H1 (cell line): ENCODE data around the gene DEFB114. TPM values are rescaled to one million over a fixed set of nuclear protein-coding genes. Genes with fewer than 3 reads are reported as not detected.

Experiments
- CTCF ChIA-PET: fragments of 300-600 bp; sonication (Branson Sonifier 250); formaldehyde crosslinking; loops from one replicate; lab custom pipeline; 2021; ENCODE audit not compliant: partially characterized antibody; lab: Charles Lee
- POLR2A ChIA-PET: fragments of 300-600 bp; sonication (Branson Sonifier 250); formaldehyde crosslinking; loops from one replicate; lab custom pipeline; 2021; ENCODE audit warnings: inconsistent platforms; ENCODE audit not compliant: partially characterized antibody; lab: Charles Lee
- DNase-seq, 2 experiments: peaks; one replicate each; pipeline versions ENCODE4 v3.0.0 to v3.0.0-alpha.2; 2010 to 2022; ENCODE audit warnings: low spot score in 2 of 2, low read depth in 1 of 2, mixed read lengths in 1 of 2
- FAIRE-seq: peaks from 2 replicates; lab custom pipeline; 2011; peaks lifted over from hg19 to GRCh38; lab: Jason Lieb, UNC
- H2AFZ ChIP-seq: 2 replicates; pipeline ENCODE4 v1.8.1; 2012; ENCODE audit warnings: low read length, inconsistent platforms
- H2AK5ac ChIP-seq: 2 replicates; pipeline ENCODE4 v1.6.1; 2013; ENCODE audit warnings: low read depth, low read length
- H2BK120ac ChIP-seq: replicated peaks from 2 replicates; pipeline ENCODE3; 2013; ENCODE audit warnings: low read depth, low read length, inconsistent platforms
- H2BK12ac ChIP-seq: 2 replicates; pipeline ENCODE4 v1.6.1; 2013; ENCODE audit warnings: low read depth, low read length
- H2BK15ac ChIP-seq: 2 replicates; pipeline ENCODE4 v1.6.1; 2013; ENCODE audit warnings: low read length
- H2BK20ac ChIP-seq: 2 replicates; pipeline ENCODE4 v1.6.1; 2013; ENCODE audit warnings: low read length
- H2BK5ac ChIP-seq: 2 replicates; pipeline ENCODE4 v1.6.1; 2013; ENCODE audit warnings: low read depth, low read length
- H3K14ac ChIP-seq: 2 replicates; pipeline ENCODE4 v1.6.1; 2013; ENCODE audit warnings: inconsistent platforms; ENCODE audit not compliant: insufficient read length
- H3K18ac ChIP-seq: 2 replicates; pipeline ENCODE4 v1.6.1; 2013; ENCODE audit warnings: low read length; ENCODE audit errors: extremely low read depth
- H3K23ac ChIP-seq: 2 replicates; pipeline ENCODE4 v1.6.1; 2013; ENCODE audit warnings: inconsistent platforms; ENCODE audit not compliant: insufficient read length
- H3K23me2 ChIP-seq: 2 replicates; pipeline ENCODE4 v1.6.1; 2013; ENCODE audit warnings: low read depth, low read length
- H3K27ac ChIP-seq: 2 replicates; pipeline ENCODE4 v1.6.1; 2011; ENCODE audit warnings: low read depth, low read length, inconsistent platforms
- H3K27me3 ChIP-seq, 4 experiments: replicated peaks in 1 of 4; 1 replicate in 1 of 4; 2 replicates in 3 of 4; pipeline versions ENCODE4 v1.6.1 to v1.8.1; 2011 to 2013; ENCODE audit warnings: low read length in 3 of 4, mild to moderate bottlenecking in 3 of 4, inconsistent platforms in 2 of 4, mixed read lengths in 2 of 4, moderate library complexity in 1 of 4; ENCODE audit not compliant: control insufficient read depth in 3 of 4, insufficient read depth in 3 of 4; ENCODE audit errors: extremely low read depth in 1 of 4
- H3K36me3 ChIP-seq, 4 experiments: 2 replicates each; pipeline versions ENCODE4 v1.6.1 to v1.8.1; 2011 to 2013; ENCODE audit warnings: mild to moderate bottlenecking in 4 of 4, low read length in 3 of 4, moderate library complexity in 2 of 4, control low read depth in 1 of 4, inconsistent platforms in 1 of 4; ENCODE audit not compliant: insufficient read depth in 4 of 4, control insufficient read depth in 2 of 4
- H3K4ac ChIP-seq: replicated peaks from 2 replicates; pipeline ENCODE3; 2013; ENCODE audit warnings: low read length, low read depth, mixed read lengths, inconsistent platforms; ENCODE audit not compliant: insufficient read length
- H3K4me1 ChIP-seq, 4 experiments: replicated peaks in 1 of 4; 1 replicate in 1 of 4; 2 replicates in 3 of 4; pipeline versions ENCODE4 v1.6.1 to v1.8.1; 2011 to 2013; ENCODE audit warnings: low read length in 3 of 4, inconsistent platforms in 2 of 4, mixed read lengths in 1 of 4; ENCODE audit not compliant: insufficient read depth in 4 of 4, control insufficient read depth in 3 of 4
- H3K4me2 ChIP-seq, 2 experiments: 2 replicates each; pipeline versions ENCODE4 v1.6.1 to v1.8.1; 2011 to 2013; ENCODE audit warnings: low read depth in 2 of 2, low read length in 2 of 2, control low read depth in 1 of 2, inconsistent platforms in 1 of 2, mild to moderate bottlenecking in 1 of 2; ENCODE audit not compliant: insufficient read depth in 1 of 2
- H3K4me3 ChIP-seq, 4 experiments: fragments of 200-600, 300-600 bp in 1 of 4; sonication (generic), shearing (Covaris generic), sonication (Bioruptor Twin) in 1 of 4; 2 replicates each; pipeline versions ENCODE4 v1.5.1 to v1.8.1; 2011 to 2016; ENCODE audit warnings: low read length in 4 of 4, low read depth in 3 of 4, control low read depth in 2 of 4, inconsistent platforms in 2 of 4, mild to moderate bottlenecking in 2 of 4, mixed read lengths in 1 of 4, moderate library complexity in 1 of 4; ENCODE audit not compliant: insufficient read depth in 2 of 4; ENCODE audit errors: extremely low read depth in 1 of 4
- H3K56ac ChIP-seq: replicated peaks from 2 replicates; pipeline ENCODE3; 2013; ENCODE audit warnings: low read depth, mild to moderate bottlenecking, mixed read lengths, low read length, inconsistent platforms; ENCODE audit not compliant: insufficient read length
- H3K79me1 ChIP-seq: 2 replicates; pipeline ENCODE4 v1.6.1; 2013; ENCODE audit warnings: low read depth, low read length, control low read depth
- H3K79me2 ChIP-seq, 2 experiments: 2 replicates each; pipeline versions ENCODE4 v1.6.1 to v1.8.1; 2012 to 2013; ENCODE audit warnings: low read length in 2 of 2, mild to moderate bottlenecking in 2 of 2, inconsistent platforms in 1 of 2; ENCODE audit not compliant: insufficient read depth in 2 of 2, control insufficient read depth in 1 of 2
- H3K9ac ChIP-seq, 4 experiments: replicated peaks in 1 of 4; 1 replicate in 1 of 4; 2 replicates in 3 of 4; pipeline versions ENCODE4 v1.6.1 to v1.8.1; 2011 to 2013; ENCODE audit warnings: low read depth in 3 of 4, low read length in 3 of 4, control low read depth in 2 of 4, mild to moderate bottlenecking in 2 of 4, moderate library complexity in 2 of 4, inconsistent platforms in 1 of 4; ENCODE audit errors: extremely low read depth in 1 of 4
- H3K9me3 ChIP-seq, 2 experiments: 2 replicates each; pipeline versions ENCODE4 v1.6.1 to v1.8.1; 2012 to 2013; ENCODE audit warnings: mild to moderate bottlenecking in 2 of 2, moderate library complexity in 2 of 2, control low read depth in 1 of 2, inconsistent platforms in 1 of 2, low read depth in 1 of 2, low read length in 1 of 2, mixed read lengths in 1 of 2; ENCODE audit not compliant: insufficient read depth in 2 of 2
- H4K20me1 ChIP-seq, 2 experiments: replicated peaks in 1 of 2; 2 replicates each; pipeline versions ENCODE3 to v1.8.1; 2011 to 2013; ENCODE audit warnings: inconsistent platforms in 2 of 2, low read length in 2 of 2, mild to moderate bottlenecking in 1 of 2; ENCODE audit not compliant: insufficient read depth in 2 of 2, control insufficient read depth in 1 of 2
- H4K5ac ChIP-seq: 2 replicates; pipeline ENCODE4 v1.6.1; 2013; ENCODE audit warnings: low read length, low read depth, mixed read lengths, inconsistent platforms; ENCODE audit not compliant: insufficient read length
- H4K8ac ChIP-seq: 2 replicates; pipeline ENCODE4 v1.8.0; 2013; ENCODE audit warnings: mild to moderate bottlenecking, moderate library complexity, low read length, inconsistent platforms; ENCODE audit not compliant: insufficient read depth; ENCODE audit errors: extremely low read depth
- H4K91ac ChIP-seq: replicated peaks from 2 replicates; pipeline ENCODE3; 2013; ENCODE audit warnings: low read length, mixed read lengths, inconsistent platforms; ENCODE audit not compliant: insufficient read length
- EGR1 ChIP-seq: IDR thresholded peaks from 2 replicates; pipeline ENCODE4 v1.6.1; 2011; ENCODE audit warnings: low read depth, low read length, borderline replicate concordance
- NANOG ChIP-seq: IDR thresholded peaks from 2 replicates; pipeline ENCODE4 v1.6.1; 2011; ENCODE audit warnings: low read length, low read depth, mild to moderate bottlenecking, inconsistent platforms; ENCODE audit not compliant: insufficient read depth, poor library complexity, severe bottlenecking
- SIRT6 ChIP-seq: IDR thresholded peaks from one replicate; pipeline ENCODE4 v1.7.1; 2012; ENCODE audit warnings: low read length, inconsistent platforms
- WGBS, 2 experiments: shearing (Covaris generic) in 1 of 2; methylation state at CpG; one replicate each; pipeline versions ENCODE4 v1.1.6 to v1.1.7; 2013 to 2015; ENCODE audit warnings: low lambda C conversion rate in 2 of 2, mixed read lengths in 2 of 2, inconsistent platforms in 1 of 2, low coverage in 1 of 2, missing lambda C conversion rate in 1 of 2; ENCODE audit not compliant: insufficient replicate concordance in 2 of 2, insufficient coverage in 1 of 2, insufficient read length in 1 of 2; ENCODE audit errors: extremely low coverage in 1 of 2, missing lambda C conversion rate in 1 of 2; 5-methylcytosine and 5-hydroxymethylcytosine counted together
- polyA plus RNA-seq, 7 experiments: library from polyadenylated mRNA; depleted of rRNA in 3 of 7; stranded (reverse) in 5 of 7; unstranded in 2 of 7; fragments of >200 nt in 5 of 7; fragments of 200-250 nt in 2 of 7; gene quantifications; 1 replicate in 5 of 7; 2 replicates in 1 of 7; 4 replicates in 1 of 7; pipeline versions ENCODE4 v1.2.1 to v1.2.3, GENCODE V29; 2011 to 2013; ENCODE audit warnings: missing spikeins in 2 of 7, mixed read lengths in 2 of 7
- total RNA-seq: library from RNA; stranded (reverse); fragmentation: NEBNext Ultra II Directional; extraction: Animal tissue kit (Norgen Biotek cat#: 25700); gene quantifications from 2 replicates; pipeline ENCODE4 v1.2.1, GENCODE V29; 2021

Gene DEFB114
- total and polyA plus RNA-seq, 2 of the 8 experiments (the other 6 are each of a cell fraction or from before 2014, with no cell fraction given): not detected

GRCh38 chr6:49950415-49950751, 13.6 kb downstream of the DEFB114 start:
- Histone ChIP-seq H2BK20ac (no peak overlapping the region), H3K4me1 (no peaks in the 10 kb centered on the region), H2BK120ac (no peak overlapping the region), H3K9me3 (no peaks in the 10 kb centered on the region), H4K20me1 (no peaks in the 10 kb centered on the region), H3K14ac (no peak overlapping the region), H3K4ac (no peak overlapping the region), H3K27me3 (no peaks in the 10 kb centered on the region), H3K56ac (no peak overlapping the region), H3K4me3 (no peak overlapping the region), H3K27ac (no peak overlapping the region), H3K9ac (no peak overlapping the region), H2AK5ac (no peak overlapping the region), H2BK12ac (no peak overlapping the region), H4K5ac (no peak overlapping the region), H3K36me3 (no peaks in the 10 kb centered on the region), H4K8ac (no peak overlapping the region), H2AFZ (no peak overlapping the region), H4K91ac (no peak overlapping the region), H2BK5ac (no peak overlapping the region), H3K23ac (no peak overlapping the region), H2BK15ac (no peak overlapping the region), H3K4me2 (no peak overlapping the region; a peak in 1 of 4 replicates), H3K18ac (no peak overlapping the region), H3K79me2 (no peaks in the 10 kb centered on the region), H3K79me1 (no peaks in the 10 kb centered on the region), H3K23me2 (no peaks in the 10 kb centered on the region)
- no peak for TF ChIP-seq NANOG
- TF ChIP-seq EGR1: no peak
- no peak for TF ChIP-seq SIRT6
- POLR2A ChIA-PET: no interaction called here
- CTCF ChIA-PET: interaction anchor here (0.6 kb wide), 1 partner anchor 501 kb away, joined by 3 read pairs; no protein-coding TSS in a partner anchor
- 95% methylated on average over 2 of the region's 2 CpGs; no CpG with 5 or more reads in 1 of the 2 experiments for WGBS, 2 experiments
- no peak for FAIRE-seq
- no peak for DNase-seq
